H9 (cell line): ENCODE measurements around the gene ST6GAL1. TPM values are rescaled to one million over a fixed set of nuclear protein-coding genes. Genes with fewer than 3 reads are reported as not detected.

Source experiments
- DNase-seq: peaks from one replicate; pipeline ENCODE4 v3.0.0-alpha.2; 2017
- H2AFZ ChIP-seq: one replicate; pipeline ENCODE4 v1.6.1; 2013; ENCODE audit warnings: mild to moderate bottlenecking, low read length, control low read depth, moderate library complexity
- H2AK5ac ChIP-seq: 2 replicates; pipeline ENCODE4 v1.6.1; 2013; ENCODE audit warnings: low read length, control low read depth, mixed read lengths; ENCODE audit not compliant: insufficient read length
- H2BK120ac ChIP-seq: one replicate; pipeline ENCODE4 v1.6.1; 2013; ENCODE audit warnings: low read depth, mild to moderate bottlenecking, low read length, control low read depth, inconsistent platforms; ENCODE audit not compliant: poor library complexity, severe bottlenecking
- H2BK12ac ChIP-seq: 2 replicates; pipeline ENCODE4 v1.6.1; 2013; ENCODE audit warnings: low read length, control low read depth, mixed read lengths, low read depth; ENCODE audit not compliant: insufficient read length
- H2BK15ac ChIP-seq: 2 replicates; pipeline ENCODE4 v1.6.1; 2013; ENCODE audit warnings: low read depth, low read length, control low read depth
- H2BK20ac ChIP-seq: one replicate; pipeline ENCODE4 v1.6.1; 2013; ENCODE audit warnings: low read depth, mild to moderate bottlenecking, low read length, control low read depth, inconsistent platforms; ENCODE audit not compliant: poor library complexity, severe bottlenecking
- H2BK5ac ChIP-seq: 2 replicates; pipeline ENCODE4 v1.6.1; 2013; ENCODE audit warnings: low read length, control low read depth, mixed read lengths; ENCODE audit not compliant: insufficient read length
- H3K14ac ChIP-seq: 2 replicates; pipeline ENCODE4 v1.6.1; 2013; ENCODE audit warnings: low read length, control low read depth; ENCODE audit not compliant: insufficient read depth
- H3K18ac ChIP-seq: 2 replicates; pipeline ENCODE4 v1.6.1; 2013; ENCODE audit warnings: low read depth, mild to moderate bottlenecking, mixed read lengths, low read length, control low read depth; ENCODE audit not compliant: insufficient read length
- H3K23ac ChIP-seq: 2 replicates; pipeline ENCODE4 v1.6.1; 2013; ENCODE audit warnings: low read length, control low read depth, mixed read lengths, low read depth; ENCODE audit not compliant: insufficient read length
- H3K23me2 ChIP-seq: 2 replicates; pipeline ENCODE4 v1.6.1; 2013; ENCODE audit warnings: low read depth, mild to moderate bottlenecking, mixed read lengths, low read length, control low read depth; ENCODE audit not compliant: insufficient read length, poor library complexity, severe bottlenecking
- H3K27ac ChIP-seq: 2 replicates; pipeline ENCODE4 v1.5.1; 2013; ENCODE audit warnings: low read length, control low read depth, mixed read lengths, low read depth; ENCODE audit not compliant: insufficient read length
- H3K27me3 ChIP-seq: 2 replicates; pipeline ENCODE4 v1.6.1; 2013; ENCODE audit warnings: low read length, control low read depth, inconsistent platforms; ENCODE audit not compliant: insufficient read depth
- H3K4ac ChIP-seq: 2 replicates; pipeline ENCODE4 v1.6.1; 2013; ENCODE audit warnings: low read depth, mild to moderate bottlenecking, control low read depth, inconsistent platforms, low read length, moderate library complexity
- H3K4me1 ChIP-seq: 2 replicates; pipeline ENCODE4 v1.6.1; 2013; ENCODE audit warnings: low read length, control low read depth, inconsistent platforms; ENCODE audit not compliant: insufficient read depth
- H3K4me2 ChIP-seq: 2 replicates; pipeline ENCODE4 v1.6.1; 2013; ENCODE audit warnings: low read length, control low read depth, mixed read lengths; ENCODE audit not compliant: insufficient read length, insufficient read depth
- H3K56ac ChIP-seq: 2 replicates; pipeline ENCODE4 v1.6.1; 2013; ENCODE audit warnings: low read depth, mild to moderate bottlenecking, mixed read lengths, low read length, control low read depth; ENCODE audit not compliant: insufficient read length
- H3K79me1 ChIP-seq: 2 replicates; pipeline ENCODE4 v1.6.1; 2013; ENCODE audit warnings: low read depth, mild to moderate bottlenecking, moderate library complexity, low read length, control low read depth, inconsistent platforms; ENCODE audit not compliant: insufficient read depth, poor library complexity, severe bottlenecking
- H3K79me2 ChIP-seq: 2 replicates; pipeline ENCODE4 v1.6.1; 2013; ENCODE audit warnings: low read length, control low read depth, inconsistent platforms; ENCODE audit not compliant: insufficient read depth
- H3K9ac ChIP-seq: 2 replicates; pipeline ENCODE4 v1.6.1; 2013; ENCODE audit warnings: low read length, control low read depth, mixed read lengths; ENCODE audit not compliant: insufficient read length; ENCODE audit errors: extremely low read depth
- H3K9me3 ChIP-seq: one replicate; pipeline ENCODE4 v1.6.1; 2013; ENCODE audit warnings: low read depth, low read length, inconsistent platforms; ENCODE audit not compliant: control insufficient read depth
- H3T11ph ChIP-seq: one replicate; pipeline ENCODE4 v1.6.1; 2013; ENCODE audit warnings: mild to moderate bottlenecking, low read length, control low read depth, inconsistent platforms
- H4K20me1 ChIP-seq: one replicate; pipeline ENCODE4 v1.6.1; 2013; ENCODE audit not compliant: control insufficient read depth, insufficient read length, insufficient read depth
- H4K5ac ChIP-seq: 2 replicates; pipeline ENCODE4 v1.6.1; 2013; ENCODE audit warnings: low read depth, mild to moderate bottlenecking, mixed read lengths, low read length, control low read depth; ENCODE audit not compliant: insufficient read length
- H4K8ac ChIP-seq: replicated peaks from 2 replicates; pipeline ENCODE4 v1.6.1; 2013; ENCODE audit warnings: low read length, control low read depth, mixed read lengths, low read depth; ENCODE audit not compliant: insufficient read length
- H4K91ac ChIP-seq: 2 replicates; pipeline ENCODE4 v1.6.1; 2013; ENCODE audit warnings: low read depth, mild to moderate bottlenecking, moderate library complexity, mixed read lengths, low read length, control low read depth; ENCODE audit not compliant: insufficient read length
- H3K27ac Mint-ChIP-seq, 3 experiments: 2 replicates in 2 of 3; 3 replicates in 1 of 3; pipeline ENCODE4 v1.8.0; 2020 to 2021; ENCODE audit warnings: mixed read lengths in 3 of 3, mild to moderate bottlenecking in 1 of 3, moderate library complexity in 1 of 3
- H3K27me3 Mint-ChIP-seq: 2 replicates; pipeline ENCODE4 v1.8.0; 2021; ENCODE audit warnings: low read depth, mild to moderate bottlenecking, moderate library complexity, mixed read lengths
- H3K36me3 Mint-ChIP-seq, 3 experiments: 2 replicates in 2 of 3; 3 replicates in 1 of 3; pipeline ENCODE4 v1.8.0; 2020 to 2021; ENCODE audit warnings: low read depth in 3 of 3, mixed read lengths in 3 of 3; ENCODE audit not compliant: insufficient read depth in 1 of 3
- H3K4me1 Mint-ChIP-seq, 2 experiments: 2 replicates each; pipeline ENCODE4 v1.8.0; 2020; ENCODE audit warnings: mixed read lengths in 2 of 2
- H3K4me3 Mint-ChIP-seq, 2 experiments: 2 replicates in 1 of 2; 3 replicates in 1 of 2; pipeline ENCODE4 v1.8.0; 2020 to 2021; ENCODE audit warnings: mild to moderate bottlenecking in 2 of 2, mixed read lengths in 2 of 2, moderate library complexity in 1 of 2
- H3K9me3 Mint-ChIP-seq, 2 experiments: 2 replicates in 1 of 2; 3 replicates in 1 of 2; pipeline ENCODE4 v1.8.0; 2020; ENCODE audit warnings: mild to moderate bottlenecking in 2 of 2, mixed read lengths in 2 of 2, moderate library complexity in 1 of 2
- CTCF ChIP-seq: fragments of 200-600 bp; sonication (generic); conservative IDR thresholded peaks from 3 replicates; pipeline ENCODE4 v1.8.0; 2021; ENCODE audit warnings: antibody characterized with exemption, mild to moderate bottlenecking
- WGBS: extraction: QIAGEN DNeasy Blood & Tissue Kit; methylation state at CpG from one replicate; pipeline ENCODE4 v1.1.7; 2013; ENCODE audit warnings: missing lambda C conversion rate, low lambda C conversion rate, mixed read lengths; ENCODE audit not compliant: insufficient read length; ENCODE audit errors: extremely low coverage; 5-methylcytosine and 5-hydroxymethylcytosine counted together
- total RNA-seq: library from RNA; stranded (reverse); gene quantifications from 2 replicates; pipeline ENCODE4 v1.2.1, GENCODE V29; 2021

The ST6GAL1 gene
- total RNA-seq, 1 experiment from 2014 or later, result 139 TPM

GRCh38 chr3:186882881-186883685 is 47.2 kb upstream of the ST6GAL1 start:
- Histone ChIP-seq H3K9me3 (no peaks in the 10 kb centered on the region), H4K5ac (no peak overlapping the region), H2AFZ (no peak overlapping the region), H3K27me3 (no peaks in the 10 kb centered on the region), H2BK15ac (no peak overlapping the region), H3K4ac (no peak overlapping the region), H3K23me2 (no peaks in the 10 kb centered on the region), H3K9ac (no peak overlapping the region), H4K91ac (no peak overlapping the region), H4K20me1 (no peaks in the 10 kb centered on the region), H2AK5ac (no peak overlapping the region), H2BK20ac (no peak overlapping the region), H3K18ac (no peak overlapping the region), H3K56ac (no peak overlapping the region), H3T11ph (no peak overlapping the region), H3K14ac (no peak overlapping the region), H3K79me1 (no peaks in the 10 kb centered on the region), H2BK5ac (no peak overlapping the region), H3K79me2 (no peaks in the 10 kb centered on the region), H3K4me1 (peaks cover 3% of the 10 kb centered on the region; the same call in 1 of the 2 replicates), H2BK120ac (no peak overlapping the region), H3K27ac (no peak overlapping the region), H3K4me2 (no peak overlapping the region), H3K23ac (no peak overlapping the region), H2BK12ac (no peak overlapping the region), H4K8ac (no peak overlapping the region)
- Mint-ChIP-seq H3K9me3 (peaks cover 3 to 4% of the 10 kb centered on the region in 2 experiments; a peak in 4 of 5 replicates), H3K36me3 (0 out of 7 replicates have a peak, but pooled peaks cover 0 to 4% (median 0%) of the 10 kb centered on the region in 3 experiments), H3K27ac (no peak overlapping the region), H3K27me3 (no peaks in the 10 kb centered on the region), H3K4me1 (peaks cover 40 to 48% of the 10 kb centered on the region in 2 experiments), H3K4me3 (no peak overlapping the region)
- no peak for TF ChIP-seq CTCF
- DNase-seq, result no peak
- WGBS, result no CpG with 5 or more reads among the region's 6 CpGs
